Keratinocyte (primary cell): Measurements from ENCODE around the gene ATL3. TPM values are rescaled to one million over a fixed set of nuclear protein-coding genes. Genes with fewer than 3 reads are reported as not detected.

ENCODE experiments used
- DNase-seq: peaks from one replicate; pipeline ENCODE4 v3.0.0-alpha.2; 2011; ENCODE audit warnings: low read depth, missing footprints, low spot score
- FAIRE-seq: peaks from 2 replicates; lab custom pipeline; 2011; peaks lifted over from hg19 to GRCh38; lab: Jason Lieb, UNC
- H2AFZ ChIP-seq: 2 replicates; pipeline ENCODE4 v1.6.0; 2012; ENCODE audit warnings: low read length, control low read depth, inconsistent platforms; ENCODE audit not compliant: control insufficient read depth
- H3K27ac ChIP-seq: 2 replicates; pipeline ENCODE4 v1.5.1; 2011; ENCODE audit warnings: low read length; ENCODE audit not compliant: control insufficient read depth, insufficient read depth
- H3K27me3 ChIP-seq: 3 replicates; pipeline ENCODE4 v1.6.0; 2011; ENCODE audit warnings: low read length; ENCODE audit not compliant: control insufficient read depth, insufficient read depth; ENCODE audit errors: extremely low read depth
- H3K36me3 ChIP-seq, 2 experiments: 2 replicates in 1 of 2; 3 replicates in 1 of 2; pipeline ENCODE4 v1.5.1; 2011; ENCODE audit warnings: low read length in 2 of 2, mild to moderate bottlenecking in 1 of 2; ENCODE audit not compliant: control insufficient read depth in 2 of 2, insufficient read depth in 2 of 2; ENCODE audit errors: extremely low read depth in 1 of 2
- H3K4me1 ChIP-seq: 3 replicates; pipeline ENCODE4 v1.5.1; 2011; ENCODE audit warnings: low read length; ENCODE audit not compliant: control insufficient read depth, insufficient read depth; ENCODE audit errors: extremely low read depth
- H3K4me2 ChIP-seq: 3 replicates; pipeline ENCODE4 v1.6.0; 2011; ENCODE audit warnings: low read depth, low read length; ENCODE audit not compliant: control insufficient read depth, insufficient read depth; ENCODE audit errors: extremely low read depth
- H3K4me3 ChIP-seq, 3 experiments: fragments of 200-600 bp in 1 of 3; sonication (generic) in 1 of 3; 2 replicates in 2 of 3; 3 replicates in 1 of 3; pipeline ENCODE4 v1.5.1; 2011 to 2016; ENCODE audit warnings: low read length in 3 of 3, mild to moderate bottlenecking in 3 of 3, control low read depth in 2 of 3, inconsistent platforms in 1 of 3, low read depth in 1 of 3, mixed read lengths in 1 of 3, mixed run types in 1 of 3, moderate library complexity in 1 of 3; ENCODE audit not compliant: control insufficient read depth in 2 of 3, insufficient read depth in 2 of 3; ENCODE audit errors: extremely low read depth in 1 of 3
- H3K79me2 ChIP-seq: 2 replicates; pipeline ENCODE4 v1.6.0; 2012; ENCODE audit warnings: low read length; ENCODE audit not compliant: control insufficient read depth, insufficient read depth
- H3K9ac ChIP-seq: 3 replicates; pipeline ENCODE4 v1.6.0; 2011; ENCODE audit warnings: low read length; ENCODE audit not compliant: control insufficient read depth, insufficient read depth; ENCODE audit errors: extremely low read depth
- H3K9me1 ChIP-seq: 3 replicates; pipeline ENCODE4 v1.6.0; 2011; ENCODE audit warnings: low read length; ENCODE audit not compliant: control insufficient read depth, insufficient read depth; ENCODE audit errors: extremely low read depth
- H3K9me3 ChIP-seq: 2 replicates; pipeline ENCODE4 v1.5.1; 2012; ENCODE audit warnings: low read depth, low read length; ENCODE audit not compliant: control insufficient read depth
- H4K20me1 ChIP-seq: 3 replicates; pipeline ENCODE4 v1.6.0; 2011; ENCODE audit warnings: low read length; ENCODE audit not compliant: control insufficient read depth, insufficient read depth; ENCODE audit errors: extremely low read depth
- EZH2 ChIP-seq: IDR thresholded peaks from one replicate; pipeline ENCODE4 v1.6.1; 2012; ENCODE audit warnings: inconsistent platforms, mild to moderate bottlenecking, low read length, moderate library complexity
- dilution Hi-C: fragments of 300-500 bp; cut with MboI; formaldehyde crosslinking; loops from one replicate; pipeline ENCODE4 v1.7.0; 2020; ENCODE audit warnings: low sequenced_read_pairs; ENCODE audit not compliant: extremely low pct_ligation_motif_present
- polyA plus RNA-seq, 5 experiments: library from polyadenylated mRNA; depleted of rRNA in 3 of 5; stranded (reverse) in 3 of 5; stranded (forward) in 1 of 5; unstranded in 1 of 5; fragments of >200 nt; gene quantifications; 1 replicate in 1 of 5; 2 replicates in 3 of 5; 3 replicates in 1 of 5; pipeline versions ENCODE4 v1.2.1 to v1.2.3, GENCODE V29; 2011 to 2012; ENCODE audit warnings: missing spikeins in 2 of 5, low read depth in 1 of 5, low replicate concordance in 1 of 5
- TF ChIP-seq, protein P1 (sequence below), 3 experiments: IDR thresholded peaks in 1 of 3; conservative IDR thresholded peaks in 1 of 3; optimal IDR thresholded peaks in 1 of 3; 2 replicates in 2 of 3; 3 replicates in 1 of 3; pipeline versions ENCODE3 to v1.5.1; 2011; ENCODE audit warnings: low read length in 3 of 3, mild to moderate bottlenecking in 3 of 3, moderate library complexity in 2 of 3, control low read depth in 1 of 3, inconsistent platforms in 1 of 3; ENCODE audit not compliant: insufficient read depth in 2 of 3; ENCODE audit errors: extremely low read depth in 1 of 3

ATL3 gene
- polyA plus RNA-seq, 1 donor (not counting 4 experiments of a cell fraction or from before 2014, with no cell fraction given) = 36.5 TPM

DNA sequence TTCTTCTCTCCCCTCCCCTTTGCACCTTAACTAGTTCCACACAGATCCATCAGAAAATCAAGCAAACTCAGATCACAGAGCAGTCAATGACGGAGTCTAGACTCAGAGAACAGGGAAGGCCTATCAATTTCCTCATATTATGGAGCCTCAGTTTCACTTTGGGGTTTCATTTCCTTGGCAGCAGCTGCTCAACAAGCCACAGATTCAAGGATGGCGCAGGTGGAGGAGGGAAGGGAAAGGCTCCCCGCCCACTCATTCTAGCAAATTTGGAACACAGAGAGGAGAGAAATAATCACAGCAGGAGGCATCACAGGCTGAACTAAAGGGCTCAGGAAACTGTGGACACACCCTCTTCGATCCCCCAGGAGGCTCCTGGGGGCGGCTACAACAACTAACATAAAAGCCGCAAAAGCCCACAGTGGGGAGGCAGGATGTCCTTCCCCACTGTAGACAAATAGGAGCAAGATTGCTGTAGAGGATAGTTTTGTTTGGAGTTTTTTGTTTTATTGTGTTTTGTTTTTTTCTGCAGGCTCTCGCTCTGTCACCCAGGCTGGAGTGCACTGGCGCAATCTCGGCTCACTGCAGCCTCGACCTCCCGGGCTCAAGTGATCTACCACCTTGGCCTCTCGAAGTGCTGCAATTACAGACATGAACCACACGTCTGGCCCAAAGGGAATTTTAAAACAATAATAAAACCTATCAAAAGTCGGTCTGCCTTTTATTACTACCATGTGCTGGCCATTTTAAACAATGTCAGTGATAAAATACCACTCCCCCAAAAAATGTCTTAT lies 60.4 kb downstream of the ATL3 start:
- no peak overlapping the region for H3K4me2 ChIP-seq
- H2AFZ ChIP-seq = no peak overlapping the region
- H3K79me2 ChIP-seq = no peaks in the 10 kb centered on the region
- no peaks in the 10 kb centered on the region for H3K9me3 ChIP-seq
- H3K27me3 ChIP-seq = peaks cover 9% of the 10 kb centered on the region
- H3K4me1 ChIP-seq = no peaks in the 10 kb centered on the region
- no peak overlapping the region for H3K27ac ChIP-seq
- dilution Hi-C loops = no loop called here
- DNase-seq (no peak), FAIRE-seq (no peak)
- H3K9me1 ChIP-seq = no peaks in the 10 kb centered on the region
- H3K36me3 ChIP-seq = no peaks in the 10 kb centered on the region
- H3K4me3 ChIP-seq = no peak overlapping the region
- TF ChIP-seq, protein P1, sequence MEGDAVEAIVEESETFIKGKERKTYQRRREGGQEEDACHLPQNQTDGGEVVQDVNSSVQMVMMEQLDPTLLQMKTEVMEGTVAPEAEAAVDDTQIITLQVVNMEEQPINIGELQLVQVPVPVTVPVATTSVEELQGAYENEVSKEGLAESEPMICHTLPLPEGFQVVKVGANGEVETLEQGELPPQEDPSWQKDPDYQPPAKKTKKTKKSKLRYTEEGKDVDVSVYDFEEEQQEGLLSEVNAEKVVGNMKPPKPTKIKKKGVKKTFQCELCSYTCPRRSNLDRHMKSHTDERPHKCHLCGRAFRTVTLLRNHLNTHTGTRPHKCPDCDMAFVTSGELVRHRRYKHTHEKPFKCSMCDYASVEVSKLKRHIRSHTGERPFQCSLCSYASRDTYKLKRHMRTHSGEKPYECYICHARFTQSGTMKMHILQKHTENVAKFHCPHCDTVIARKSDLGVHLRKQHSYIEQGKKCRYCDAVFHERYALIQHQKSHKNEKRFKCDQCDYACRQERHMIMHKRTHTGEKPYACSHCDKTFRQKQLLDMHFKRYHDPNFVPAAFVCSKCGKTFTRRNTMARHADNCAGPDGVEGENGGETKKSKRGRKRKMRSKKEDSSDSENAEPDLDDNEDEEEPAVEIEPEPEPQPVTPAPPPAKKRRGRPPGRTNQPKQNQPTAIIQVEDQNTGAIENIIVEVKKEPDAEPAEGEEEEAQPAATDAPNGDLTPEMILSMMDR (optimal IDR thresholded peaks at IDR 0.05 in 1 of 3, IDR thresholded peaks at IDR 0.05 in 1 of 3, conservative IDR thresholded peaks at IDR 0.05 in 1 of 3; ENCODE audit: extremely low read depth in 1 of 3, insufficient read depth in 2 of 3, low read length in 3 of 3) = no peak
- TF ChIP-seq EZH2 = no peak
- no peaks in the 10 kb centered on the region for H4K20me1 ChIP-seq
- H3K9ac ChIP-seq = no peak overlapping the region

GRCh38 chr11:63609971-63610580 lies 61.1 kb downstream of the ATL3 start:
- no peak overlapping the region for H3K4me2 ChIP-seq
- H3K27me3 ChIP-seq = peaks cover 9% of the 10 kb centered on the region
- no peaks in the 10 kb centered on the region for H3K4me1 ChIP-seq
- TF ChIP-seq EZH2 = no peak
- TF ChIP-seq, protein P1 (optimal IDR thresholded peaks at IDR 0.05 in 1 of 3, IDR thresholded peaks at IDR 0.05 in 1 of 3, conservative IDR thresholded peaks at IDR 0.05 in 1 of 3; ENCODE audit: extremely low read depth in 1 of 3, insufficient read depth in 2 of 3, low read length in 3 of 3) = no peak
- no peaks in the 10 kb centered on the region for H4K20me1 ChIP-seq
- no peaks in the 10 kb centered on the region for H3K36me3 ChIP-seq
- DNase-seq (no peak), FAIRE-seq (no peak)
- dilution Hi-C loops = no loop called here
- H3K9me3 ChIP-seq = no peaks in the 10 kb centered on the region
- no peaks in the 10 kb centered on the region for H3K79me2 ChIP-seq
- H3K27ac ChIP-seq = no peak overlapping the region
- H3K4me3 ChIP-seq = no peak overlapping the region
- H3K9ac ChIP-seq = no peak overlapping the region
- no peaks in the 10 kb centered on the region for H3K9me1 ChIP-seq
- H2AFZ ChIP-seq = no peak overlapping the region
